WTC11 (cell line): ENCODE results near the gene TNNT2. TPM values are rescaled to one million over a fixed set of nuclear protein-coding genes. Genes with fewer than 3 reads are reported as not detected.

Experiments used
- ATAC-seq: fragments of 200-7000 bp; cut with Tn5 transposase; 2 replicates; pipeline ENCODE4 v1.10.0; 2021; ENCODE audit warnings: mild to moderate bottlenecking, moderate library complexity
- CTCF ChIA-PET: fragments of 300-600 bp; sonication (Branson Sonifier 250); formaldehyde crosslinking; loops from one replicate; lab custom pipeline; 2021; ENCODE audit warnings: antibody characterized with exemption; lab: Charles Lee
- POLR2A ChIA-PET: fragments of 350-600 bp; sonication (Branson Sonifier 250); formaldehyde crosslinking; loops from one replicate; lab custom pipeline; 2021; ENCODE audit warnings: antibody characterized with exemption; lab: Charles Lee
- DNase-seq: peaks from one replicate; pipeline ENCODE4 v3.0.0; 2021; ENCODE audit warnings: low spot score
- H3K27ac Mint-ChIP-seq: 2 replicates; pipeline ENCODE4 v1.8.0; 2021; ENCODE audit warnings: mixed read lengths
- H3K27me3 Mint-ChIP-seq: 2 replicates; pipeline ENCODE4 v1.8.0; 2021; ENCODE audit warnings: low read depth, mild to moderate bottlenecking, moderate library complexity, mixed read lengths
- H3K36me3 Mint-ChIP-seq: 2 replicates; pipeline ENCODE4 v1.8.0; 2021; ENCODE audit warnings: mixed read lengths
- H3K4me1 Mint-ChIP-seq: 2 replicates; pipeline ENCODE4 v1.8.0; 2022; ENCODE audit warnings: mixed read lengths
- H3K4me3 Mint-ChIP-seq: 2 replicates; pipeline ENCODE4 v1.8.0; 2021; ENCODE audit warnings: mild to moderate bottlenecking, moderate library complexity, mixed read lengths
- H3K9me3 Mint-ChIP-seq: 2 replicates; pipeline ENCODE4 v1.8.0; 2021; ENCODE audit warnings: mixed read lengths
- ATF2 ChIP-seq: sonication (generic); formaldehyde crosslinking; IDR thresholded peaks from 2 replicates; pipeline ENCODE4 v1.8.1; 2022; ENCODE audit warnings: low read depth, missing genetic modification reagents, borderline replicate concordance
- CREB1 ChIP-seq: sonication (generic); formaldehyde crosslinking; IDR thresholded peaks from 2 replicates; pipeline ENCODE4 v1.8.0; 2023; ENCODE audit warnings: mild to moderate bottlenecking, missing genetic modification reagents
- CTCF ChIP-seq: fragments of 200-600 bp; IDR thresholded peaks from 2 replicates; pipeline ENCODE4 v1.8.0; 2022; ENCODE audit warnings: antibody characterized with exemption
- ELF4 ChIP-seq: sonication (generic); formaldehyde crosslinking; IDR thresholded peaks from 2 replicates; pipeline ENCODE4 v1.8.1; 2022; ENCODE audit warnings: low read depth, mild to moderate bottlenecking, moderate library complexity, missing genetic modification reagents
- FOXJ3 ChIP-seq: sonication (generic); formaldehyde crosslinking; IDR thresholded peaks from 2 replicates; pipeline ENCODE4 v1.9.0; 2021; ENCODE audit warnings: missing genetic modification reagents, mild to moderate bottlenecking, borderline replicate concordance
- HMGA2 ChIP-seq: fragments of 250-450 bp; sonication (Bioruptor Pico); IDR thresholded peaks from 2 replicates; pipeline ENCODE4 v1.4.0; 2021; ENCODE audit warnings: mild to moderate bottlenecking, moderate library complexity
- HMGXB4 ChIP-seq: sonication (generic); formaldehyde crosslinking; IDR thresholded peaks from 2 replicates; pipeline ENCODE4 v1.8.1; 2023; ENCODE audit warnings: mild to moderate bottlenecking, moderate library complexity, missing genetic modification reagents
- JUN ChIP-seq: sonication (generic); formaldehyde crosslinking; IDR thresholded peaks from 2 replicates; pipeline ENCODE4 v1.8.0; 2023; ENCODE audit warnings: mild to moderate bottlenecking, missing genetic modification reagents
- NR3C1 ChIP-seq: sonication (generic); formaldehyde crosslinking; conservative IDR thresholded peaks from 2 replicates; pipeline ENCODE4 v1.8.1; 2023; ENCODE audit warnings: low read depth, mild to moderate bottlenecking, missing genetic modification reagents
- PRRX2 ChIP-seq: fragments of 250-450 bp; sonication (Bioruptor Pico); IDR thresholded peaks from 2 replicates; pipeline ENCODE4 v1.8.0; 2021; ENCODE audit warnings: mild to moderate bottlenecking
- RELA ChIP-seq: sonication (generic); formaldehyde crosslinking; IDR thresholded peaks from 2 replicates; pipeline ENCODE4 v1.8.1; 2022; ENCODE audit warnings: missing genetic modification reagents, mild to moderate bottlenecking, borderline replicate concordance
- SMAD4 ChIP-seq: sonication (generic); formaldehyde crosslinking; IDR thresholded peaks from 2 replicates; pipeline ENCODE4 v1.8.0; 2022; ENCODE audit warnings: mild to moderate bottlenecking, missing genetic modification reagents
- TCF7 ChIP-seq: sonication (generic); formaldehyde crosslinking; IDR thresholded peaks from 2 replicates; pipeline ENCODE4 v1.8.0; 2022; ENCODE audit warnings: mild to moderate bottlenecking, low read depth, missing genetic modification reagents, moderate library complexity
- ZBTB21 ChIP-seq: sonication (generic); formaldehyde crosslinking; IDR thresholded peaks from 2 replicates; pipeline ENCODE4 v1.8.1; 2023; ENCODE audit warnings: mild to moderate bottlenecking, missing genetic modification reagents, borderline replicate concordance
- ZNF281 ChIP-seq: sonication (generic); formaldehyde crosslinking; IDR thresholded peaks from 2 replicates; pipeline ENCODE4 v1.8.0; 2023; ENCODE audit warnings: mild to moderate bottlenecking, missing genetic modification reagents
- total RNA-seq: library from RNA; stranded (reverse); gene quantifications from 3 replicates; pipeline ENCODE4 v1.2.3, GENCODE V29; 2021
- TF ChIP-seq, protein P1 (sequence below): sonication (generic); formaldehyde crosslinking; IDR thresholded peaks from 2 replicates; pipeline ENCODE4 v1.8.0; 2022; ENCODE audit warnings: missing genetic modification reagents
- TF ChIP-seq, protein P2 (sequence below): sonication (generic); formaldehyde crosslinking; IDR thresholded peaks from 2 replicates; pipeline ENCODE4 v1.8.0; 2022; ENCODE audit warnings: mild to moderate bottlenecking, missing genetic modification reagents
- TF ChIP-seq, protein P3 (sequence below): sonication (generic); formaldehyde crosslinking; IDR thresholded peaks from 2 replicates; pipeline ENCODE4 v1.8.1; 2022; ENCODE audit warnings: mild to moderate bottlenecking, missing genetic modification reagents, moderate library complexity, borderline replicate concordance

The TNNT2 gene
- total RNA-seq, 1 experiment from 2014 or later: 6.1 TPM

- TF ChIP-seq CREB1 (CRISPR knock-in tag) (no peak), HMGA2 (no peak), TCF7 (no peak), PRRX2 (CRISPR knock-in tag) (no peak), RELA (CRISPR knock-in tag) (no peak), HMGXB4 (CRISPR knock-in tag) (no peak), NR3C1 (CRISPR knock-in tag) (no peak), ZNF281 (CRISPR knock-in tag) (no peak), SMAD4 (no peak), CTCF (no peak), JUN (no peak), ATF2 (CRISPR knock-in tag) (no peak), FOXJ3 (no peak), ZBTB21 (CRISPR knock-in tag) (no peak), ELF4 (CRISPR knock-in tag) (no peak)
- TF ChIP-seq, protein P1, sequence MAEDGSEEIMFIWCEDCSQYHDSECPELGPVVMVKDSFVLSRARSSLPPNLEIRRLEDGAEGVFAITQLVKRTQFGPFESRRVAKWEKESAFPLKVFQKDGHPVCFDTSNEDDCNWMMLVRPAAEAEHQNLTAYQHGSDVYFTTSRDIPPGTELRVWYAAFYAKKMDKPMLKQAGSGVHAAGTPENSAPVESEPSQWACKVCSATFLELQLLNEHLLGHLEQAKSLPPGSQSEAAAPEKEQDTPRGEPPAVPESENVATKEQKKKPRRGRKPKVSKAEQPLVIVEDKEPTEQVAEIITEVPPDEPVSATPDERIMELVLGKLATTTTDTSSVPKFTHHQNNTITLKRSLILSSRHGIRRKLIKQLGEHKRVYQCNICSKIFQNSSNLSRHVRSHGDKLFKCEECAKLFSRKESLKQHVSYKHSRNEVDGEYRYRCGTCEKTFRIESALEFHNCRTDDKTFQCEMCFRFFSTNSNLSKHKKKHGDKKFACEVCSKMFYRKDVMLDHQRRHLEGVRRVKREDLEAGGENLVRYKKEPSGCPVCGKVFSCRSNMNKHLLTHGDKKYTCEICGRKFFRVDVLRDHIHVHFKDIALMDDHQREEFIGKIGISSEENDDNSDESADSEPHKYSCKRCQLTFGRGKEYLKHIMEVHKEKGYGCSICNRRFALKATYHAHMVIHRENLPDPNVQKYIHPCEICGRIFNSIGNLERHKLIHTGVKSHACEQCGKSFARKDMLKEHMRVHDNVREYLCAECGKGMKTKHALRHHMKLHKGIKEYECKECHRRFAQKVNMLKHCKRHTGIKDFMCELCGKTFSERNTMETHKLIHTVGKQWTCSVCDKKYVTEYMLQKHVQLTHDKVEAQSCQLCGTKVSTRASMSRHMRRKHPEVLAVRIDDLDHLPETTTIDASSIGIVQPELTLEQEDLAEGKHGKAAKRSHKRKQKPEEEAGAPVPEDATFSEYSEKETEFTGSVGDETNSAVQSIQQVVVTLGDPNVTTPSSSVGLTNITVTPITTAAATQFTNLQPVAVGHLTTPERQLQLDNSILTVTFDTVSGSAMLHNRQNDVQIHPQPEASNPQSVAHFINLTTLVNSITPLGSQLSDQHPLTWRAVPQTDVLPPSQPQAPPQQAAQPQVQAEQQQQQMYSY (CRISPR knock-in tag): no peak
- TF ChIP-seq, protein P2, sequence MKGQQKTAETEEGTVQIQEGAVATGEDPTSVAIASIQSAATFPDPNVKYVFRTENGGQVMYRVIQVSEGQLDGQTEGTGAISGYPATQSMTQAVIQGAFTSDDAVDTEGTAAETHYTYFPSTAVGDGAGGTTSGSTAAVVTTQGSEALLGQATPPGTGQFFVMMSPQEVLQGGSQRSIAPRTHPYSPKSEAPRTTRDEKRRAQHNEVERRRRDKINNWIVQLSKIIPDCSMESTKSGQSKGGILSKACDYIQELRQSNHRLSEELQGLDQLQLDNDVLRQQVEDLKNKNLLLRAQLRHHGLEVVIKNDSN (CRISPR knock-in tag): no peak
- TF ChIP-seq, protein P3, sequence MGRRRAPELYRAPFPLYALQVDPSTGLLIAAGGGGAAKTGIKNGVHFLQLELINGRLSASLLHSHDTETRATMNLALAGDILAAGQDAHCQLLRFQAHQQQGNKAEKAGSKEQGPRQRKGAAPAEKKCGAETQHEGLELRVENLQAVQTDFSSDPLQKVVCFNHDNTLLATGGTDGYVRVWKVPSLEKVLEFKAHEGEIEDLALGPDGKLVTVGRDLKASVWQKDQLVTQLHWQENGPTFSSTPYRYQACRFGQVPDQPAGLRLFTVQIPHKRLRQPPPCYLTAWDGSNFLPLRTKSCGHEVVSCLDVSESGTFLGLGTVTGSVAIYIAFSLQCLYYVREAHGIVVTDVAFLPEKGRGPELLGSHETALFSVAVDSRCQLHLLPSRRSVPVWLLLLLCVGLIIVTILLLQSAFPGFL (CRISPR knock-in tag): no peak
- Mint-ChIP-seq H3K27ac (no peak overlapping the region), H3K9me3 (no peaks in the 10 kb centered on the region), H3K36me3 (no peaks in the 10 kb centered on the region), H3K4me1 (peaks cover 19% of the 10 kb centered on the region), H3K27me3 (peaks cover 3% of the 10 kb centered on the region; the same call in 1 of the 2 replicates), H3K4me3 (no peak overlapping the region)
- no peak for ATAC-seq
- no peak for DNase-seq
- ChIA-PET POLR2A (no interaction called here), CTCF (interaction anchor here (1.0 to 7.5 kb wide), 10 partner anchors 11 to 136 kb away, joined by 3 to 175 read pairs (median 8); partner anchors contain the start of gene TNNT2)
These were observed 18.9 kb downstream of the TNNT2 start for GRCh38 chr1:201358596-201358995.
